Choroid plexus epithelial cell (primary cell): ENCODE results near the gene CDC42EP5.

Experiments used
- DNase-seq: peaks from one replicate; pipeline ENCODE4 v3.0.0-alpha.2; 2010; ENCODE audit warnings: low read depth
- H3K4me3 ChIP-seq: 2 replicates; pipeline ENCODE4 v1.5.1; 2011; ENCODE audit warnings: low read depth, mild to moderate bottlenecking, control low read depth, low read length, moderate library complexity
- CTCF ChIP-seq: conservative IDR thresholded peaks from 2 replicates; pipeline ENCODE4 v1.5.1; 2011; ENCODE audit warnings: low read depth, mild to moderate bottlenecking, control low read depth, inconsistent platforms, low read length, moderate library complexity

The CDC42EP5 gene

GRCh38 chr19:54462655-54463530 lies 10.2 kb downstream of the CDC42EP5 start:
- peak; percentile 70 for DNase-seq
- TF ChIP-seq CTCF: peak; percentile 34
- peak overlapping the region; percentile 72 for H3K4me3 ChIP-seq

GRCh38 chr19:54462047-54462654 lies 10.9 kb downstream of the CDC42EP5 start:
- peak overlapping the region; percentile 72 for H3K4me3 ChIP-seq
- no peak for DNase-seq
- no peak for TF ChIP-seq CTCF

- DNase-seq: peak; percentile 42
- H3K4me3 ChIP-seq: no peak overlapping the region
- no peak for TF ChIP-seq CTCF
These were observed 11.5 kb downstream of the CDC42EP5 start for GRCh38 chr19:54461613-54462012.

- no peak for DNase-seq
- H3K4me3 ChIP-seq: no peak overlapping the region
- TF ChIP-seq CTCF: no peak
These were observed 11.9 kb downstream of the CDC42EP5 start for GRCh38 chr19:54461210-54461609.

GRCh38 chr19:54460230-54461005 lies 12.7 kb downstream of the CDC42EP5 start:
- no peak for TF ChIP-seq CTCF
- no peak overlapping the region for H3K4me3 ChIP-seq
- DNase-seq: no peak

GRCh38 chr19:54459282-54460229 lies 13.5 kb downstream of the CDC42EP5 start:
- H3K4me3 ChIP-seq: no peak overlapping the region
- DNase-seq: no peak
- no peak for TF ChIP-seq CTCF
